ENCODE data around the gene TREX2.

DNA sequence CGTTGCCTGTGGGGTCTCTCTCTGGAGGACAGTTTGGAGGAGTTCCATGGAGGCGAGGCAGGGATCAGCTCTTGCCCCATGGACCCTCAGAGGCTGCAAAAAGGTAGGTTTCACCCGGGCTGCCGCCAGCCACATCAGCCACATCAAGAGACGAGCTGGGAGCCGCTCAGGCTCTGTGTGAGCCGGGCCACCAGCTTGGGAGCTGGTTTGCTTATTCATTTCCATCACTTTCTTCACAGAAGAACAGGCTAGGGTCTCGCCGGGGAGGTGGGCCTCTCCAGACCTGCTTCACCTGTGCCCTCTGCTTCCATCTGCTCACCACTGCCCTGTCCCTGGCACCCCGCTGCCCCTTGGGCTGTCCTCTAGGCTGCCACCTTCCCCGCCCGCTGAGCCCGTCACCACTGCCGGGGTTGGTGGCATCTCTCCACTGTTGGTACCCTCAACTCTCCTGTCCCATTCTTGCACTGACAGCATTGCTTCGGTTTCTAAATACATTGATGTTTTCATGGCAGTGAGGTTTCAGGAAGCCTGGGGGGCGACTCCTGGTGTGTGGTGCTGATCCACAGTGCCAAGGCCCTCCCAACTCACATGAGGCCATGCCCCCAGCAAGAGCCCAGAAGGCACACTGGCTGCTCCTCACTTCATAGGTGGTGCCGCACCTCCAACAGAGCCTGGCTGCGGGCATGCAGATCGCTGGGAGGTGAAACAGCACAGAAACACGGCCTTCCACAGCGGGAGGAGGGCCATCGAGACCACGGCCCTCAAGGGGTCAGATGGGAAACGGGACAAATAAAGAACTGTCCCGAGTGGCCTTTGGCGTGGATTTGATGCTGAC, 4.5 kb upstream of the TREX2 start:
- TF ChIP-seq POLR2AphosphoS5 (IDR thresholded peaks at IDR 0.05) (no peak), POLR2A (IDR thresholded peaks at IDR 0.05) (no peak), EP300 (IDR thresholded peaks at IDR 0.05) (no peak)
- TF ChIP-seq, protein P1, sequence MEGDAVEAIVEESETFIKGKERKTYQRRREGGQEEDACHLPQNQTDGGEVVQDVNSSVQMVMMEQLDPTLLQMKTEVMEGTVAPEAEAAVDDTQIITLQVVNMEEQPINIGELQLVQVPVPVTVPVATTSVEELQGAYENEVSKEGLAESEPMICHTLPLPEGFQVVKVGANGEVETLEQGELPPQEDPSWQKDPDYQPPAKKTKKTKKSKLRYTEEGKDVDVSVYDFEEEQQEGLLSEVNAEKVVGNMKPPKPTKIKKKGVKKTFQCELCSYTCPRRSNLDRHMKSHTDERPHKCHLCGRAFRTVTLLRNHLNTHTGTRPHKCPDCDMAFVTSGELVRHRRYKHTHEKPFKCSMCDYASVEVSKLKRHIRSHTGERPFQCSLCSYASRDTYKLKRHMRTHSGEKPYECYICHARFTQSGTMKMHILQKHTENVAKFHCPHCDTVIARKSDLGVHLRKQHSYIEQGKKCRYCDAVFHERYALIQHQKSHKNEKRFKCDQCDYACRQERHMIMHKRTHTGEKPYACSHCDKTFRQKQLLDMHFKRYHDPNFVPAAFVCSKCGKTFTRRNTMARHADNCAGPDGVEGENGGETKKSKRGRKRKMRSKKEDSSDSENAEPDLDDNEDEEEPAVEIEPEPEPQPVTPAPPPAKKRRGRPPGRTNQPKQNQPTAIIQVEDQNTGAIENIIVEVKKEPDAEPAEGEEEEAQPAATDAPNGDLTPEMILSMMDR (IDR thresholded peaks at IDR 0.05), result no peak
